ENCODE data around the gene UNC45B. TPM values are rescaled to one million over a fixed set of nuclear protein-coding genes. Genes with fewer than 3 reads are reported as not detected.

Gene UNC45B
- total RNA-seq, 1 experiment from 2014 or later: not detected

- Mint-ChIP-seq H3K4me1 (ENCODE audit: insufficient read depth, unreplicated experiment) (peaks cover 4% of the 10 kb centered on the region), H3K27ac (ENCODE audit: low read depth, unreplicated experiment) (no peak overlapping the region), H3K9me3 (ENCODE audit: unreplicated experiment) (no peaks in the 10 kb centered on the region), H3K4me3 (ENCODE audit: unreplicated experiment) (no peak overlapping the region), H3K36me3 (ENCODE audit: insufficient read depth, unreplicated experiment) (no peaks in the 10 kb centered on the region), H3K27me3 (ENCODE audit: insufficient read depth, unreplicated experiment) (peaks cover 12% of the 10 kb centered on the region)
- ChIA-PET POLR2A (interaction anchor here (0.7 kb wide), 1 partner anchor 13 kb away, joined by 3 read pairs; no protein-coding TSS in a partner anchor), CTCF (no interaction called here)
- intact Hi-C loops (cut with micrococcal nuclease): no loop called here
- TF ChIP-seq CTCF (IDR thresholded peaks at IDR 0.05; ENCODE audit: unreplicated experiment): no peak
- DNase-seq (ENCODE audit: unreplicated experiment): no peak
- BruUV-seq (replicated peaks): no TSS peak
Observed at GRCh38 chr17:35154196-35155165, 6.9 kb downstream of the UNC45B start.

- H3K9me3 Mint-ChIP-seq (ENCODE audit: unreplicated experiment): no peaks in the 10 kb centered on the region
- peaks cover 11% of the 10 kb centered on the region for H3K4me1 Mint-ChIP-seq (ENCODE audit: insufficient read depth, unreplicated experiment)
- BruUV-seq (replicated peaks): no TSS peak
- DNase-seq (ENCODE audit: unreplicated experiment): no peak
- H3K36me3 Mint-ChIP-seq (ENCODE audit: insufficient read depth, unreplicated experiment): no peaks in the 10 kb centered on the region
- intact Hi-C loops (cut with micrococcal nuclease): no loop called here
- no peak overlapping the region for H3K27ac Mint-ChIP-seq (ENCODE audit: low read depth, unreplicated experiment)
- no peak overlapping the region for H3K4me3 Mint-ChIP-seq (ENCODE audit: unreplicated experiment)
- peaks cover 12% of the 10 kb centered on the region for H3K27me3 Mint-ChIP-seq (ENCODE audit: insufficient read depth, unreplicated experiment)
- CTCF ChIA-PET: no interaction called here
- no peak for TF ChIP-seq CTCF (IDR thresholded peaks at IDR 0.05; ENCODE audit: unreplicated experiment)
- POLR2A ChIA-PET: no interaction called here
Observed at GRCh38 chr17:35155246-35155645, 7.6 kb downstream of the UNC45B start.

- no peak overlapping the region for H3K27ac Mint-ChIP-seq (ENCODE audit: low read depth, unreplicated experiment)
- no peaks in the 10 kb centered on the region for H3K9me3 Mint-ChIP-seq (ENCODE audit: unreplicated experiment)
- ChIA-PET POLR2A (interaction anchor here (0.5 kb wide), 1 partner anchor 8 kb away, joined by 3 read pairs; no protein-coding TSS in a partner anchor), CTCF (interaction anchor here (0.6 kb wide), 2 partner anchors 140 to 233 kb away, joined by 3 read pairs; no protein-coding TSS in a partner anchor)
- no TSS peak for BruUV-seq (replicated peaks)
- H3K4me1 Mint-ChIP-seq (ENCODE audit: insufficient read depth, unreplicated experiment): peaks cover 11% of the 10 kb centered on the region
- H3K4me3 Mint-ChIP-seq (ENCODE audit: unreplicated experiment): no peak overlapping the region
- no peak for TF ChIP-seq CTCF (IDR thresholded peaks at IDR 0.05; ENCODE audit: unreplicated experiment)
- intact Hi-C loops (cut with micrococcal nuclease): no loop called here
- DNase-seq (ENCODE audit: unreplicated experiment): no peak
- no peaks in the 10 kb centered on the region for H3K27me3 Mint-ChIP-seq (ENCODE audit: insufficient read depth, unreplicated experiment)
- no peaks in the 10 kb centered on the region for H3K36me3 Mint-ChIP-seq (ENCODE audit: insufficient read depth, unreplicated experiment)
Observed at GRCh38 chr17:35159940-35160339, 12.3 kb downstream of the UNC45B start.

GRCh38 chr17:35160354-35161201 lies 13.0 kb downstream of the UNC45B start:
- H3K27ac Mint-ChIP-seq (ENCODE audit: low read depth, unreplicated experiment): no peak overlapping the region
- H3K4me1 Mint-ChIP-seq (ENCODE audit: insufficient read depth, unreplicated experiment): peaks cover 11% of the 10 kb centered on the region
- TF ChIP-seq CTCF (IDR thresholded peaks at IDR 0.05; ENCODE audit: unreplicated experiment): no peak
- BruUV-seq (replicated peaks): no TSS peak
- POLR2A ChIA-PET: interaction anchor here (0.5 kb wide), 1 partner anchor 8 kb away, joined by 3 read pairs; no protein-coding TSS in a partner anchor
- intact Hi-C loops (cut with micrococcal nuclease): no loop called here
- no peaks in the 10 kb centered on the region for H3K27me3 Mint-ChIP-seq (ENCODE audit: insufficient read depth, unreplicated experiment)
- no peaks in the 10 kb centered on the region for H3K36me3 Mint-ChIP-seq (ENCODE audit: insufficient read depth, unreplicated experiment)
- no peak for DNase-seq (ENCODE audit: unreplicated experiment)
- no peaks in the 10 kb centered on the region for H3K9me3 Mint-ChIP-seq (ENCODE audit: unreplicated experiment)
- H3K4me3 Mint-ChIP-seq (ENCODE audit: unreplicated experiment): no peak overlapping the region
- CTCF ChIA-PET: interaction anchor here (0.6 to 1.0 kb wide), 5 partner anchors 17 to 616 kb away, joined by 3 read pairs; no protein-coding TSS in a partner anchor
